Activated naive CD4-positive, alpha-beta T cell treated with anti-CD3 and anti-CD28 coated beads, Interleukin-2, amount 50 U/mL, for 72 hours (primary cell): ENCODE measurements around the gene TAF15. TPM values are rescaled to one million over a fixed set of nuclear protein-coding genes. Genes with fewer than 3 reads are reported as not detected.

ENCODE experiments used
- ATAC-seq, 2 donors: fragments of 150-1000 bp; cut with Tn5 transposase; 2 replicates each; pipeline ENCODE4 v1.10.0; 2021; ENCODE audit warnings: mild to moderate bottlenecking in 2 of 2, moderate library complexity in 2 of 2
- DNase-seq, 2 donors: peaks; one replicate each; pipeline ENCODE4 v3.0.0; 2021 to 2022; ENCODE audit warnings: low spot score in 2 of 2
- H3K27ac Mint-ChIP-seq, 2 donors: one replicate each; pipeline ENCODE4 v1.8.0; 2022; ENCODE audit warnings: mild to moderate bottlenecking in 2 of 2, mixed read lengths in 2 of 2
- H3K36me3 Mint-ChIP-seq, 2 donors: one replicate each; pipeline ENCODE4 v1.8.0; 2022; ENCODE audit warnings: mixed read lengths in 2 of 2
- H3K9me3 Mint-ChIP-seq, 2 donors: one replicate each; pipeline ENCODE4 v1.8.0; 2022; ENCODE audit warnings: mixed read lengths in 2 of 2
- total RNA-seq, 2 donors: library from RNA; stranded (reverse); gene quantifications; one replicate each; pipeline ENCODE4 v1.2.3, GENCODE V29; 2022

TAF15 gene
- total RNA-seq, 2 donors from 2014 or later, result 283 to 312 TPM

DNA sequence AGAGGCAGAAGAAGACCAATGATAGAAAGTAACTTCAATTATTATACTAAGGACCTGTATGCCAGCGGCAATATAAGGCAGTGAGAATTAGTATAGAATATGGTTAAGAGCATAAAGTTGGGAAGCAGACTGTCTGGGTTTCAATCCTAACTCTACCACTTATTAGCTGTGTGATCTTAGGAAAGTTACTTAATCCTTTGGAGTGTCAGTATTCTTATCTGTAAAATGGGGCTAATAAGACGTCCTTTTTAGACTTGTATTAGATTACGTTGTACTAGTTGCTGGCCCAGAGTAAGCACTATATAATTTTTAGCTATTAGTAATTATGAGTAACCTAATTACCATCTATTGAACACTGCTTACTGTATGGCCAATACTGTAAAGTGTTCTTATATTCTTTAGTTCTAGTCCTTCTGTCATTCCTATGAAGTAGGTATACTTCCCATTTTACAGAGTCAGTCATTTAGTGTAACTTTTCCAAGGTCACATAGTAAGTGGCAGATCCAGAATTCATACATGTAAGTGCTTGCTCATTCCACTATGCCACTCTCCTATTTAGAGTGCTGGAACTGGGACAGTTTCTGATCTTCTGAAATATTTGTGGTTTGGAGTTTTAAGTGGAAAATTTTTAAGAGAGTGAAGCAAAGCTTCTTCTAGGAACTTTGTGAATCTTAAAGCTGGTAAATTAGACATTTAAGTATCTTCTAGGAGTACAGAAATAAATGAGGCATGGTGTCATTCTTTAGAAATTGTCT is 36.9 kb downstream of the TAF15 start:
- no peak for ATAC-seq
- H3K27ac Mint-ChIP-seq, result no peak overlapping the region
- H3K36me3 Mint-ChIP-seq, result peaks cover 18 to 27% of the 10 kb centered on the region in 2 donors
- H3K9me3 Mint-ChIP-seq, result no peaks in the 10 kb centered on the region
- DNase-seq, result no peak

DNA sequence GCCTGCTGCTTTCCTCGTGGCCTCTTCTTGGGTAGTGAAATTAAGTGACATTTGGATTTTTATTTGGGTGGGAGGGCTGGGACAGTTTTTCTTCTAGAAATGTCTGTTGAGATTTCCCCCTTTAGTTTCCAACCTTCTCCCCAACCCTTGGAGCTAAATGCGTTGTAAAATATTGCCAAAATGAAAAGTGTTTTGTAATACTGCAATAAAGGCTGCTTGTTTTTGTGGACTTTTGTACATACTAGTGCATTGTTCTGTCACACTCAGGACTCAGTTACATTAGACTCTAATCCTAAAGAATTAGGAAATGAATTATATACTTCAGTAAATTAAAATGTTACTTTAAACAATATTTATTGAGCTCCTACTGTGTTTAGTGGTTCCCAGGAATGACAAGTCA is 37.7 kb downstream of the TAF15 start:
- no peaks in the 10 kb centered on the region for H3K9me3 Mint-ChIP-seq
- ATAC-seq (no peak), DNase-seq (no peak)
- H3K27ac Mint-ChIP-seq, result no peak overlapping the region
- H3K36me3 Mint-ChIP-seq, result peaks cover 18 to 27% of the 10 kb centered on the region in 2 donors

DNA sequence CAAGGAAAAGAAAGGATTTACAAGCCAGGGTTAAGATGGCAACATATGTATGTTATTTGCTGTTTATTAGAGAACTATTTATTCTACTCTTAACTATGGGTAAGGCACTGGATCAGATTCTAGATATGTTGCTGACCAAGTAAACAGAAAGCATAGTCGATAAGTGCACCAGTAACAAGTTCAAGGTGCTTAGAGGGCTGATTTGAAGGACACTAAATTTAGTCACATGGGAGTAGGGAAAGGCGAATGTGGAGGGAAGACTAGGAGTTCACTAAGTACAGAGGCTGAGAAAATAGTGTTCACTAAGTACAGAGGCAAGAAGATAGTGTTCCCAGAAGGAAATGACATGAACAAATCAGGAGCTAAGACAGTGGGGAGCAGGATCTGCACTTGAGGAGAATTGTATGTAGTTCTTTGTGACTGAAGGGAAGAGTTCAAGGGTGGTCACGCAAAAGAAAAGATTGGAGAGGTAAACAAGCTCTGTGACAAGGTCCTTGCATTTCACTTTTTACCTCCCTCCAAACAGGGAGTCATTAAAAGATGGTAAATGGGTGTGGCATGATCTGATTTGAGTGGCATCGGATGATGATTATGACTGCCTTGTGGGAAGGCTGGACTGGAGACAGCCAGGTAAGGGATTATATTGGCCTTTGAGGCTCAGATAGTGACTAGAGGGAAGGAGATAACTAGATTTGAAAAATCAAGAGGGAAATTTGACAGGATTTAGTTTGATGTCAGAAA is 38.5 kb downstream of the TAF15 start:
- no peak for ATAC-seq
- Mint-ChIP-seq H3K36me3 (peaks cover 18 to 27% of the 10 kb centered on the region in 2 donors), H3K27ac (peak overlapping the region in 1 of 2 donors; percentile 2), H3K9me3 (no peaks in the 10 kb centered on the region)
- DNase-seq, result no peak

DNA sequence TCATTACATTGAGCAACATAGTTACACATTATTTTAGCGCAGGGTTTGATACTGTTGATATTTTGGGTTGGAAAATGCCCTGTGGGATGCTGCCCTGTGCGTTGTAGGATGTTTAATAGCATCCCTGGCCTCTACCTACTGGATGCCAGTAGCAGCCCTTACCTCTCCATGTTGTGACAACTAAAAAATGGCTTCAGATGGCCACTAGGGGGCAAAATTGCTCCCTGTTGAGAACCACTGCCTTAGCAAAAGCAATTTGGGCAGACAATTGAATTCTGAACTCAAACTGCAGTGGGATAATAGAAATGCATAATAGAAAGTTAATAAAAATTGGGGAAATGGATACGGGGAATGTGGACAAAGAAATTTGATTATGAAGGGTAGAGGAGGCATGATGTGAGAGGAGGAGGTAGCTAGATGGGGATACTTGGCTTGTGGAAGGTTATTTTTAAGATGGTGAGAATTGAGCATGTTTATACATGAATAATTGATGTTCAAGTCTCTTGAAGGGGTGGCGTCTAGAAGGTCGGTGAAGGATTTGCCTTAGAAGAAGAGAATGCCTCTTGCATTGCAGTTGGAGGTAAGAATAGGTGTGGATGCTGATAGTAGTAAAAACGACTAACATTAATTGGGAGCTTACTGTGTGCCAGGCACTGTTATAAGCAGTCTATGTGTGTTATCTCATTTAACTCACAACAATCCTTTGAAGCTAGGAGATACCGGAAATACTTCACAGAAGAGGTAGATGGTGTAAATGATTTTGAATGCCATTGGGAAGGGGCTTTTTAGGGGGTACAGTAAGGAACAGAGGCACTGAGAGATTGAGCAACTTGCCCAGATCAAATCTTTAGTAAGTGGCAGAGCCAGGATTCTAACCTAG is 40.4 kb downstream of the TAF15 start:
- ATAC-seq (peak; percentile 78 to 79), DNase-seq (peak in 1 of 2 donors; percentile 58)
- peaks cover 9 to 10% of the 10 kb centered on the region in 2 donors for H3K36me3 Mint-ChIP-seq
- H3K9me3 Mint-ChIP-seq, result no peaks in the 10 kb centered on the region
- H3K27ac Mint-ChIP-seq, result peak overlapping the region in 1 of 2 donors; percentile 85

DNA sequence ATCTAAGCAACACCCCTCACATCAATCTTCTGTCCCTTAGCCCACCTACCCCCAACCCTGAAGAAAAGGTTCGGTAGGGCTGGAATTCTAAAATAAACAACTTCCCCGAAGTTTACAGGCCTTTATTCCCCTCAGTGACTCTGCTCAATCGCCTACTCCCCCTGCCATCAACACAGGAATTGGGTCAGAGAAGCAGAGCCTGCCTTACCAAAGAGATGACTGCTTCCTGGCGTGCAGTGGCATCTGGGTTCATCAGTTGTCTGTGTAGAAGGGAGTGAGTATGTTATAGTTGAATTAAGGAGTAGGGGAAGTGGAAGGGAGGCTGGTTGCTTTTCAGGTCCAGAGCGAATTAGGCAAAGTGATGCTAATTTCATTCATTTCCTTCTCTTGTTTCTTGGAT is 46.7 kb downstream of the TAF15 start:
- Mint-ChIP-seq H3K9me3 (no peaks in the 10 kb centered on the region), H3K36me3 (no peaks in the 10 kb centered on the region), H3K27ac (peak overlapping the region in 1 of 2 donors; percentile 57)
- DNase-seq (no peak), ATAC-seq (no peak)

DNA sequence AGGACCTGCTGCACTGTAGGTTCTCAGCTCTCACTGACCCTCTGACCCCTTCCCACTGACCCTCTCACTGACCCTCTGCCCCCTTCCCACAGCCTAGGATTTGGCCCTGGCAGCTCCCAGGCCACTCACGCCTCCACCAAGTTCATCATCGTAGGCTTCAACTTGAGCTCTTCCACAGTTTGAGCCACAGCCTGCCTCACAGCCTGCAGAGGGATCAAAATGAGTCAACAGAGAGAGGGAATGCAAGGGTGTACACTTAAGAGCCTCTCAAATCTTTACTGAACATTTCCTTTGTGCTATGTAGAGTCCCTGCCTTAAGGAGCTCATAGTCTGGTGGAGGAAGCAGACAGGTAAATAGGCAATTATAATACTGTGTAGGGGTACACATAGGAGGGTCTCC is 47.3 kb downstream of the TAF15 start:
- DNase-seq, result no peak
- H3K27ac Mint-ChIP-seq, result peak overlapping the region in 1 of 2 donors; percentile 88
- peak in 1 of 2 donors; percentile 75 for ATAC-seq
- no peaks in the 10 kb centered on the region for H3K9me3 Mint-ChIP-seq
- H3K36me3 Mint-ChIP-seq, result no peaks in the 10 kb centered on the region

DNA sequence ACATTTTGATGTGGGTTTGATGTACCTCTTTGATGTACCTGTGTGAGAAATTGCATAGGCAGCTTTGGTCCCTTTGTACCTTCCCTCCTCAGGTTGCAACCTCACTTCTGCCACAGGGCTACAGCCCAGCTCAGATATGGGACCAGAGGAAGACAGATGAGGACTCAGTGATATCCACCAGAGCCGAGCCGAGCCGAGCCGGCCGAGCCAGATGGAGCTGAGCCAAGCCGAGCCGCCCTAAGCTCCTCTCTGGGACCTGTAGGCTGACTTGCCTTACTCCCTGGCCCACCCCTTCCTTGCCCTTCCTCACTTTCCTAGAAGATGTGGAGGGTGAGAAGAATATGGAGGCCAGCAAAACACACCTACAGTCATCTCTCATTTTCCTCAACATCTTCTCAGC is 55.6 kb downstream of the TAF15 start:
- H3K9me3 Mint-ChIP-seq, result no peaks in the 10 kb centered on the region
- ATAC-seq, result no peak

DNA sequence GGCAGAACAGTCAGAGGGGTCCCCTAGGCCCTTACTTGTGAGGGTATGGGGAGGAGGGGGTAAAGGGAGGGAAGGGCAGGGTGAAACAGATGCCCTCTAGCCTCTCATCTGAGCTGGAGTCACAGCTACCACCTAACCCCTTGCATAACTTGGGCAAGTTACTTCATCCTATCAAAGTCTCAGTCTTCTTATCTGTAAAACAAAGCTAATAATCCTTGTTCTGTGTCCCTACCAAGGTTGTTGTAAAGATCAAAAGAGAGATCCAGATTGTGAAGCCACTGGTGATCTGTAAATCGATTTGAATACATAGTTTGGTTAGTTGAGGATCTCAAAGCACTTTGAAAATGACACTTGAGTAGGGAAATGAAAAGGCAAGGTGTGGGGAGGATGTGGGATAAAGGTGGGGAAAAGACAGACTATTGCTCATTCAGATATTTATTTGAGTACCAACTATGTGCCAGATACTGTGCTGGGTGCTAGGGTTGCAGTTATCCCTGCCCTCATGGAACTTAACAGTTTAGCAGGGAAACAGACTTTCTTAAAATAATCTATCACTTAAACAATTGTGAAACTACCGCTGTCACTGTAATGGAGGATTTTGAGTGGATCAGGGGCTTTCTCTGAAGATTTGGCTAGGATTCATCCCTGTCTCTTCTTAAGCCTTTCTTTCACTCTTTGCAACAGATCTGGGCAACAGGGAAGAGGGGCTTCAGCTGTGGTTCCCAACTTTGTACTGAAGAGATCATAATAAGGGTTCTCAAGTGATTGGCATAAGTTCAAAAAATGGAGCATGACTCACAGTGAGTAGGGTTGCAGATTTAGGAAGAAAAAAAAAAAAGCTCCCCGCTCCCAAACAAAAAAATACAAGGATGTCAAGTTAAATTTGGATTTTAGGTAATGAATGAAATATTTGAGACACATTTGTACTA is 56.4 kb downstream of the TAF15 start:
- peak; percentile 55 to 72 for ATAC-seq

More for the DNA sequence above, 55.6 kb downstream of the TAF15 start:
- H3K36me3 Mint-ChIP-seq, result no peaks in the 10 kb centered on the region
- no peak for DNase-seq
- H3K27ac Mint-ChIP-seq, result no peak overlapping the region

DNA sequence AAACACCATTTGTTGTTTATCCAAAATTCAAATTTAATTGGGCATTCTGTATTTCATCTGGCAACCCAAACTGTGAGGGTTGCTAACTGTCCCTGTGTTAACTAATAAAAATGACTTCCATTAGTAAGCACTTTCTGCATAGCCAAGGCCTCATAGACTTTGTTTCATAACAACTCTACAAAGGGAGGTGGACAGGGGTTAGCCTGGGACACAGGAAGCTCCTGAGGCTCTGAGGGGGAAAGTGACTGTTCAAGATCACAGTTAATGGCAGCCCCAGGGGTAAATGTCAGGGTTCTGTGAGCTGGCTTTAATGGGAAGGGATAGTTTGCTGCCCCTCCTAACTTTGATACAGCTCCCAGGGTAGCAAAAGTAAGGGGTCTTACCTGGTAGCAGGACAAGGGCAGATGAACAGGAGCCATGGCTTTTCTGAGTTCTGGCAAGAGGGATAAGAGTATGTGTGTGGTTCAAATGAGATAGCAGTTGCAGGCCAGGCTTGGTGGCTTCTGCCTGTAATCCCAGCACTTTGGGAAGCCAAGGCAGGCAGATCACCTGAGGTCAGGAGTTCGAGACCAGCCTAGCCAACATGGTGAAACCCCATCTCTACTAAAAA is 57.2 kb downstream of the TAF15 start:
- ATAC-seq (no peak), DNase-seq (no peak)
- Mint-ChIP-seq H3K27ac (peak overlapping the region in 1 of 2 donors; percentile 67), H3K36me3 (no peaks in the 10 kb centered on the region), H3K9me3 (no peaks in the 10 kb centered on the region)

More for the DNA sequence above, 56.4 kb downstream of the TAF15 start:
- no peaks in the 10 kb centered on the region for H3K36me3 Mint-ChIP-seq
- H3K27ac Mint-ChIP-seq, result peak overlapping the region; percentile 50 to 67
- DNase-seq, result no peak
- H3K9me3 Mint-ChIP-seq, result no peaks in the 10 kb centered on the region

DNA sequence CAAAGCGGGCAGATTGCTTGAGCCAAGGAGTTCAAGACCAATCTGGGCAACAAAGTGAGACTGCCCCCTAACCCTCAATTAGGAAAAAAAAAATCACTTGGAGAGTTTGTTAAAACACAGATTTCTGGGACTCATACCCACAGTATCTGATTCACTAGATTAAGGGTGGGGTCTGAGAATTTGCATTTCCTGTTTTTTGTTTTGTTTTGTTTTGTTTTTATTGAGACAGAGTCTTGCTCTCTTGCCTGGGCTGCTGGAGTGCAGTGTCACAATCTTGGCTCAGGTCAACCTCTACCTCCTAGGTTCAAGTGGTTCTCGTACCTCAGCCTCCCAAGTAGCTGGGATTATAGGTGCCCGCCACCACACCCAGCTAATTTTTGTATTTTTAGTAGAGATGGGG is 58.3 kb downstream of the TAF15 start:
- Mint-ChIP-seq H3K9me3 (no peaks in the 10 kb centered on the region), H3K27ac (no peak overlapping the region), H3K36me3 (no peaks in the 10 kb centered on the region)
- ATAC-seq (no peak), DNase-seq (no peak)

DNA sequence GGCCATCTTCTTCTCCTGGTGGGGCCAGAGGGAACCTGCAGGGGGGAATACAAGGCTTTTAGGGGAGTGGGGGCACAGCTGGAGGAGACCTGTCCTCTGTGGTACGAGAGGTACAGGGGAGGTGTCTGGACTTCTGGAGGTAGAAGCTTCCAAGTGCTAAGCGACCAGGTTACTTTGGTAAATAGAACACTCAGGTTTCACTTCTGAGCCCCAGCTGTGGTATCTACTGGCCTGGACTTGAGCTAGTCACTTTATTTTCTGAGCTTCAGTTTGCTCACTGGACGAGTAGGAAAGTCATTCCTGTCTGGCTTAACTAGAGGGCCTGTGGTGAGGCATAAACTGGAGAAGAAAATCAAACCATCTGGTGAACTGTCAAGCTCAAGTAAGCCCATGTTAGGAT is 59.5 kb downstream of the TAF15 start, which contains the start of gene HEATR9:
TSS of gene HEATR9 (minus strand) at position 155 of the 400 bp plus-strand sequence. CDS start at position 6, 149 bp downstream.
- Mint-ChIP-seq H3K36me3 (no peaks in the 10 kb centered on the region), H3K9me3 (no peaks in the 10 kb centered on the region), H3K27ac (peak within 1 kb of the TSS in 1 of 2 donors; percentile 53)
- DNase-seq (no peak), ATAC-seq (no peak)

DNA sequence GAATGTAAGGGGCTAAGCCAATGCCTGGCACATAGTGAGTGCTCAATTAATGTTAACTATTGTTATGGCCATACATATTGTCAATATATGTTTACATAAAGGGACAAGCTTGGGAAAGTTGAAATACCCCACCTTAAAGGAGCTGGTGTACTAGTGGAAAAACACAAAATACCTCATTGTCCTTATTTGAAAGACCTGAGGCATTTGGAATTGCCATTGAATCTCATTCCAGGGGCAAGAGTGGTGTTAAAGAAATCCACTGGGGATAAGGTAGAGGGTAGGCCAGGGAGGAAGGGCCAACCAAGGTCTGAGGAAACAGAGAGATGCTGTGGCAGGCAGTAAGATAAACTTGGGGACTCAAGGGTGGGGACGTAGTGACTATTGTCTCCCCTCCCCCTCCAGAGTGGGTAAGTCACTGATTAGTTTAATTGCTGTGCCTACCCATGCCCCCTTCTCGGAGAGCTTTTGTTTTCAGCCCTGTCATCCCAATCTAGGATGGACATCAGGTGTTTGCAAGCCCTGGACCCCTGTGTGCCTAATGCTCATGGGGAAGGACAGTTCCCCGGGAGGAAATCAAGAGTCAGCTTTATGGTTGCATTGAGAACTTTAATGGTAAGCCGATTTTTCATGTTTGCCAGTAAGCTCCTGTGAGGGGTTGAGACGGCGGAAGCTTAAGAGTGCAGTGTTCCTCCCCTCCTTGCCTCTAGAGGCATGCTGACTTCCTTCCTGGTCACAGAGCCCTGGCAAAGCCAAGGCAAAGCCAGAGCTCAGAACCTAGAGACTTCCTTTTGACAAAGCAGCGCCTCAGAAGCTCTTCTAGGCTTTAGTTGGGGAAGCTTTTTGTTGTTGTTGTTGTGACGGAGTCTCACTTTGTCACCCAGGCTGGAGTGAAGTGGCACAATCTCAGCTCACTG is 61.9 kb downstream of the TAF15 start:
- no peaks in the 10 kb centered on the region for H3K36me3 Mint-ChIP-seq
- ATAC-seq (peak; percentile 60 to 70), DNase-seq (no peak)
- H3K9me3 Mint-ChIP-seq, result no peaks in the 10 kb centered on the region
- peak overlapping the region in 1 of 2 donors; percentile 3 for H3K27ac Mint-ChIP-seq

DNA sequence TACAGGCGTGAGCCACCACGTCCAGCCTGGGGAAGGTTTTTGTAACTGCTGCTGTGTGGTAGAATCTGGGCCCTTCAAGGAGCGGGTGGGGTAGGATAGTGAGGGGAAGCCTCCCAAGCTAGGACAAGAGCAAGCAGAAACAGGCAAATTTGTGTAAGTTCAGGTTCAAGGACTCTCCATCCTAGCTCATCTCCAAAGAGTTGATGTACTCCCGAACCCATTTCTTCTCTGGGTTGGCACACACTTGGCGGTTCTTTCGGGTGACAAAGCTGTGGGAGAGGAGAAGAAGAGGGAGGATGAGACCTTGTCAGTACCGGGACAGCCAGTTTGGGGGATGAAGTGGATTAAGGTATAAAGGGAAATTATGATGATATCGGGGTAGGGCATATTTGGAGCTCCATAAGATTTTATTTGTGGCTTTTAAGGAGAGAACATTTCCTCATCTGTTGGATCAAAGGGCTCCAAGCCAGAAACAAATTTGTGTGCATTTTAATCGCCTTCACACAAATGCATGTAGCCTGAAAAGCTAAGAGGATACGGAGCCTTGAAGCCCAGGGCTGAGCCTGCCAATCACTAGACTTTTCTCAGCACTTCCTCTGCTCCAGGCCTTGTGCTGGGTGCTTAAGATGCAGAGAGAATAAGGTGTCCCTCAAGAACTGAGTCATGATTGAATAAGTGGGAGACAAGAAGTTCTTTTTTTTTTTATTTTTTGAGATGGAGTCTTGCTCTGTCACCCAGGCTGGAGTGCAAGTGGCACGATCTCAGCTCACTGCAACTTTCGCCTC is 63.1 kb downstream of the TAF15 start:
- ATAC-seq (no peak), DNase-seq (no peak)
- no peaks in the 10 kb centered on the region for H3K9me3 Mint-ChIP-seq
- no peaks in the 10 kb centered on the region for H3K36me3 Mint-ChIP-seq
- H3K27ac Mint-ChIP-seq, result no peak overlapping the region
